Measurements from ENCODE around the gene ZBTB7A. TPM values are rescaled to one million over a fixed set of nuclear protein-coding genes. Genes with fewer than 3 reads are reported as not detected.

Gene ZBTB7A
- total RNA-seq, 4 donors from 2014 or later, result 71.9 to 137 (median 114) TPM

DNA sequence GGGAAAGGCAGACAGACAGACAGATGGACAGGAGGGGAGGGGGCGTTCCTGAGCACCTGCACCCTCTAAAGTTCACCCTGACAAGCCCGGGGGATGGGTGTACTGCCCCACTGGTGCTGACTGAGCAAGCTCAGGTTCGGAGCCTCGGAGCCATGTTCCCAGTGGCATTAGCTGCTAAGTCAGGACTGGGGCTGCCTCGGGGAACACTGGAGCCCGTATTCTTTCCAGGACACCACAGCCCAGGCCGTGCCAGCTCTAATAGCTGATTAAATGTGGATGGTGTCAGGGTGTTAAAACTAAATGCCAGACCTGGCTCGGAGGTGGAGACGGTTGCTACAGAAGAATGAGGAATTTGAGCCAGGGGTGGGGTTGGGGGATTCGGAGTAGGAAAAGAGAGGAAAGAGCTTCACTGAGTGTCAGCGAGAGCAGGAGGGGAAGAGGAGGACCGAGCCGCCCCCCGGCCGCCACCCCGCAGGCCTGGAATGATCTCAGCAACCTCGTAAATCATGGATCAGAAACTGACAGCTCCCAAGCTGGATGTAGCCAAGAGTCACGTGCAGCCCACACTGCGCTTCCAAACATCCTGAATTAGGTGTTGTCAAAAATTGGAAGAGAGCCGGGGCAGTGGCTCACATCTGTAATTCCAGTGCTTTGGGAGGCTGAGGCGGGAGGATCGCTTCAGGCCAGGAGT is 46.8 kb upstream of the ZBTB7A start:
- DNase-seq (ENCODE audit: extremely low spot score), result no peak
- intact Hi-C loops (cut with DNase I), result no loop called here
- Histone ChIP-seq H3K36me3 (peaks cover 44 to 98% (median 94%) of the 10 kb centered on the region in 4 donors), H3K27ac (replicated peaks in 1 of 4) (peak overlapping the region in 2 of 4 donors; percentile 12 to 24), H3K9me3 (no peaks in the 10 kb centered on the region), H3K4me3 (no peak overlapping the region), H3K4me1 (peaks cover 0 to 17% (median 11%) of the 10 kb centered on the region in 4 donors), H3K27me3 (no peaks in the 10 kb centered on the region)
- TF ChIP-seq POLR2AphosphoS5 (IDR thresholded peaks at IDR 0.05), result no peak
- WGBS, result 79% methylated on average over 22 of the region's 22 CpGs

DNA sequence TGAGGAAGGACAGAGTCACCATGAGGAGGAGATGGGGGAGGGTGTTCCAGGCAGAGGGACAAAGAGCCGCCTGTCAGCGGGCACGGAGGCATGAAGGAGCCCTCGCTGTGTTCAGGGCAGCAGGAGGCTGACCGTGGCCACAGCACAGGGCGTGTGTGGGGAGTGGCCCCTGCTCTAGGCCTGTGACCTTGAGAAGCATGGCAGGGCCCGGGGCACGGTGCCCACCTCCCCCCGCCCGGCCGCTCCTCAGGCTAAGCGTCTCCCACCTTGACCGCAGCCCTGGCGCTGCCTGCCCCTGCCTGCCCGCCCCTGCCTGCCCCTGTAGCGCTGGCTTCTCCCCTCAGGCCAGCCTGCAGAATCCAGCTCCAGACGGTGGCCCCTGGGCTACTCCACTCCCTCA is 45.7 kb upstream of the ZBTB7A start:
- H3K36me3 ChIP-seq, result peaks cover 49 to 100% (median 96%) of the 10 kb centered on the region in 4 donors
- TF ChIP-seq POLR2AphosphoS5 (IDR thresholded peaks at IDR 0.05) (no peak), POLR2A (IDR thresholded peaks at IDR 0.05; ENCODE audit: low read depth) (no peak), EP300 (IDR thresholded peaks at IDR 0.05) (no peak)
- TF ChIP-seq, protein P1, sequence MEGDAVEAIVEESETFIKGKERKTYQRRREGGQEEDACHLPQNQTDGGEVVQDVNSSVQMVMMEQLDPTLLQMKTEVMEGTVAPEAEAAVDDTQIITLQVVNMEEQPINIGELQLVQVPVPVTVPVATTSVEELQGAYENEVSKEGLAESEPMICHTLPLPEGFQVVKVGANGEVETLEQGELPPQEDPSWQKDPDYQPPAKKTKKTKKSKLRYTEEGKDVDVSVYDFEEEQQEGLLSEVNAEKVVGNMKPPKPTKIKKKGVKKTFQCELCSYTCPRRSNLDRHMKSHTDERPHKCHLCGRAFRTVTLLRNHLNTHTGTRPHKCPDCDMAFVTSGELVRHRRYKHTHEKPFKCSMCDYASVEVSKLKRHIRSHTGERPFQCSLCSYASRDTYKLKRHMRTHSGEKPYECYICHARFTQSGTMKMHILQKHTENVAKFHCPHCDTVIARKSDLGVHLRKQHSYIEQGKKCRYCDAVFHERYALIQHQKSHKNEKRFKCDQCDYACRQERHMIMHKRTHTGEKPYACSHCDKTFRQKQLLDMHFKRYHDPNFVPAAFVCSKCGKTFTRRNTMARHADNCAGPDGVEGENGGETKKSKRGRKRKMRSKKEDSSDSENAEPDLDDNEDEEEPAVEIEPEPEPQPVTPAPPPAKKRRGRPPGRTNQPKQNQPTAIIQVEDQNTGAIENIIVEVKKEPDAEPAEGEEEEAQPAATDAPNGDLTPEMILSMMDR (IDR thresholded peaks at IDR 0.05), result no peak
- intact Hi-C loops (cut with DNase I), result no loop called here

DNA sequence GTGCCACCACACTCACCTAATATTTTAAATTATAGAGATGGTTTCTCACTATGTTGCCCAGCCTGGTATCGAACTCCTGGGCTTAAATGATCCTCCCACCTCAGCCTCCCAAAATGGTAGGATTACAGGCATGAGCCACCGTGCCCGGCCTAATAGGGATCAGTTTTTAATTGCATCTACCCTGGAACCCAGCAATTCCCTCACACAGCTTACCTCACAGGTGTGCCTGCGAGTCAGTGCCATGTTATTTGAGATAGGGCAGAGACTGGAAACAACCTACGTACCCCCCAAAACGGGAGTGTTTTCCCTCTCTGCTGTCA is 42.9 kb upstream of the ZBTB7A start:
- 92% methylated on average over 6 of the region's 6 CpGs for WGBS
- Histone ChIP-seq H3K4me3 (no peak overlapping the region), H3K36me3 (peaks cover 34 to 99% (median 89%) of the 10 kb centered on the region in 4 donors), H3K27me3 (no peaks in the 10 kb centered on the region), H3K4me1 (peaks cover 0 to 15% (median 6%) of the 10 kb centered on the region in 4 donors), H3K9me3 (no peaks in the 10 kb centered on the region), H3K27ac (replicated peaks in 1 of 4) (no peak overlapping the region)
- DNase-seq (ENCODE audit: extremely low spot score), result no peak
- intact Hi-C loops (cut with DNase I), result no loop called here
- TF ChIP-seq POLR2A (IDR thresholded peaks at IDR 0.05; ENCODE audit: low read depth) (no peak), POLR2AphosphoS5 (IDR thresholded peaks at IDR 0.05) (no peak), EP300 (IDR thresholded peaks at IDR 0.05) (no peak)
- TF ChIP-seq, protein P1 (IDR thresholded peaks at IDR 0.05), result no peak

More for the DNA sequence above, 45.7 kb upstream of the ZBTB7A start:
- Histone ChIP-seq H3K4me3 (no peak overlapping the region), H3K27ac (replicated peaks in 1 of 4) (peak overlapping the region in 1 of 4 donors; percentile 33), H3K9me3 (no peaks in the 10 kb centered on the region), H3K27me3 (no peaks in the 10 kb centered on the region), H3K4me1 (peaks cover 0 to 17% (median 11%) of the 10 kb centered on the region in 4 donors)
- over 99% methylated on average over 15 of the region's 17 CpGs for WGBS
- no peak for DNase-seq (ENCODE audit: extremely low spot score)

DNA sequence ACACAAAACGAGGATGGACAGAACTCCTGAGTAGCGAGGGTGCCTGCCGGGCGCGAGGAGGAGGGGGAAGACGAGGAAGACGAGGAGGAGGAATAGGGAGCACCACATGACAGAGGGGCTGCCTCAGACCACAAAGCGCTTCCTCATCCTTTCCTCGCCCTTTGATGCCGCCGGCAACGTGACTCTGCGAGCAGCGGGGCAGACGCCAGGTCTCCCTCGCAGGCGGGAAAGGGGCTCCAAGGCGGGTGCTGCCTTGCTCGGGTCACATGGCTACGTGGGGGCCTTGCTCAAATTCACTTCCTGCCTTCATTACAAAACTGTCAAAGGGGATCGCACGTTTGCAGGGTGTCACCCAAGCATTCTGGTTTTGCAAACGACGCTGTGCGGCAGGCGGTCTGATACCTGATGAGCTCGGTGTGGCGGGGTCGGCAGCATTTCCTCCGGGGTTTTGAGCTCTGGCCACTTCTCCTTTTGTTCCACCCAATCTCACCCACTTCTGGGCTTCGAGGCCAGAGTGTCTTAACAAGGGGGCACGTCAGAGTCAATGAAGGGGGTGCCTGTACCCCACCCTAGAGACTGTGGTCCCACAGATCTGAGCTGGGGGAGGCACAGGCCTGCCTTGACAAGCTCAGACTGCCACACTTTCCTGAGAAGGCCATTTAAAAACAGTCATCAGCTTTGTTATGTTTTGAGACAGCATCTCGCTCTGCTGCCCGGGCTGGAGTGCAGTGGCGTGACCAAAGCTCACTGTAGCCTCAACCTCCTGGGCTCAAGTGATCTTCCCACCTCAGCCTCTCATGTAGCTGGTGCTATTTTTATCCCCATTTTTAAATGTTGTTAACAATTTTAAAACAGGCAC is 42.3 kb upstream of the ZBTB7A start:
- intact Hi-C loops (cut with DNase I), result no loop called here
- no peak for TF ChIP-seq EP300 (IDR thresholded peaks at IDR 0.05)
- TF ChIP-seq POLR2AphosphoS5 (IDR thresholded peaks at IDR 0.05), result no peak
- TF ChIP-seq, protein P1 (IDR thresholded peaks at IDR 0.05), result no peak
- TF ChIP-seq POLR2A (IDR thresholded peaks at IDR 0.05; ENCODE audit: low read depth), result no peak
- WGBS, result 83% methylated on average over 28 of the region's 35 CpGs
- H3K9me3 ChIP-seq, result no peaks in the 10 kb centered on the region
- no peaks in the 10 kb centered on the region for H3K27me3 ChIP-seq
- H3K36me3 ChIP-seq, result peaks cover 34 to 99% (median 89%) of the 10 kb centered on the region in 4 donors
- H3K27ac ChIP-seq (replicated peaks in 1 of 4), result no peak overlapping the region
- no peak for DNase-seq (ENCODE audit: extremely low spot score)
- no peak overlapping the region for H3K4me3 ChIP-seq
- peaks cover 0 to 15% (median 5%) of the 10 kb centered on the region in 4 donors for H3K4me1 ChIP-seq

DNA sequence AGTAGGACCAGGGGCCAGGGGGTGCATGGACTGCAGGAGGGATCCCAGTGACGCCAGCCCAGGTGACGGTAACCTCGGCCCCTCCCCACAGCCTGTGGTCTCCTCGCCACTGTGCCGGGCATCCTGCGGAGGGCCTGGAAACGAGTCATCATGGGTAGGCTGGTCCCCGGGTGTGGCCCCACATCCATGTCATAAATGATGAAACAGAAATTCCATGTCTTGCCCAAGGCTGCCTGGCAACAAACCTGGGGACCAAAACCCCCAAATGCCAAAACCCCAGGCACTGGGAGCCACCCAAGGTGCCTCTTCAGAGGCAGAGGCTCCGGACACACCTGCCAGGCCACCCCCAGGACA is 36.4 kb upstream of the ZBTB7A start:
- H3K36me3 ChIP-seq, result peaks cover 60 to 99% (median 92%) of the 10 kb centered on the region in 4 donors
- WGBS, result no CpG with 5 or more reads among the region's 9 CpGs
- peaks cover 0 to 9% (median 0%) of the 10 kb centered on the region in 4 donors for H3K4me1 ChIP-seq
- no peak for DNase-seq (ENCODE audit: extremely low spot score)
- H3K27me3 ChIP-seq, result no peaks in the 10 kb centered on the region
- H3K4me3 ChIP-seq, result no peak overlapping the region
- H3K27ac ChIP-seq (replicated peaks in 1 of 4), result no peak overlapping the region
- intact Hi-C loops (cut with DNase I), result no loop called here
- TF ChIP-seq EP300 (IDR thresholded peaks at IDR 0.05) (no peak), POLR2A (IDR thresholded peaks at IDR 0.05; ENCODE audit: low read depth) (no peak), POLR2AphosphoS5 (IDR thresholded peaks at IDR 0.05) (no peak)
- TF ChIP-seq, protein P1 (IDR thresholded peaks at IDR 0.05), result no peak
- no peaks in the 10 kb centered on the region for H3K9me3 ChIP-seq

Data from esophagus muscularis mucosa (tissue), 4 donors.